ENCODE data around the gene HECTD2. TPM values are rescaled to one million over a fixed set of nuclear protein-coding genes. Genes with fewer than 3 reads are reported as not detected.

Gene HECTD2
- total and polyA plus RNA-seq, 2 of the 8 experiments (the other 6 are each of a cell fraction or from before 2014, with no cell fraction given) = 5.7 to 11.9 TPM

GRCh38 chr10:91493313-91493712, 83.2 kb downstream of the HECTD2 start:
- H4K91ac ChIP-seq (replicated peaks; ENCODE audit: insufficient read length, low read length) = no peak overlapping the region
- H2BK120ac ChIP-seq (replicated peaks; ENCODE audit: low read depth, low read length) = no peak overlapping the region
- H3K23me2 ChIP-seq (ENCODE audit: low read depth, low read length) = no peaks in the 10 kb centered on the region
- ChIA-PET POLR2A (ENCODE audit: partially characterized antibody) (no interaction called here), CTCF (ENCODE audit: partially characterized antibody) (interaction anchor here (0.7 to 6.1 kb wide), 9 partner anchors 16 to 393 kb away, joined by 3 to 51 read pairs (median 4); partner anchors contain the start of gene PPP1R3C)
- H3K14ac ChIP-seq (ENCODE audit: insufficient read length) = no peak overlapping the region
- H3K18ac ChIP-seq (ENCODE audit: extremely low read depth, low read length) = no peak overlapping the region
- no peak overlapping the region for H2BK12ac ChIP-seq (ENCODE audit: low read depth, low read length)
- no peak overlapping the region for H2BK15ac ChIP-seq (ENCODE audit: low read length)
- H2BK5ac ChIP-seq (ENCODE audit: low read depth, low read length) = no peak overlapping the region
- no peaks in the 10 kb centered on the region for H4K20me1 ChIP-seq (replicated peaks in 1 of 2; ENCODE audit: control insufficient read depth in 1 of 2, insufficient read depth in 2 of 2, low read length in 2 of 2)
- 81% methylated on average over 2 of the region's 2 CpGs; no CpG with 5 or more reads in 1 of the 2 experiments for WGBS, 2 experiments (ENCODE audit: extremely low coverage in 1 of 2, insufficient coverage in 1 of 2, insufficient read length in 1 of 2, insufficient replicate concordance in 2 of 2, low coverage in 1 of 2, low lambda C conversion rate in 2 of 2, missing lambda C conversion rate in 1 of 2)
- no peak overlapping the region for H3K27ac ChIP-seq (ENCODE audit: low read depth, low read length)
- H2AK5ac ChIP-seq (ENCODE audit: low read depth, low read length) = no peak overlapping the region
- no peaks in the 10 kb centered on the region for H3K9me3 ChIP-seq (ENCODE audit: insufficient read depth in 2 of 2, low read depth in 1 of 2, low read length in 1 of 2)
- H3K56ac ChIP-seq (replicated peaks; ENCODE audit: insufficient read length, low read depth, low read length) = no peak overlapping the region
- no peaks in the 10 kb centered on the region for H3K79me2 ChIP-seq (ENCODE audit: control insufficient read depth in 1 of 2, insufficient read depth in 2 of 2, low read length in 2 of 2)
- no peak overlapping the region for H3K4me3 ChIP-seq (ENCODE audit: extremely low read depth in 1 of 4, insufficient read depth in 2 of 4, low read depth in 3 of 4, low read length in 4 of 4)
- FAIRE-seq (no peak), DNase-seq (ENCODE audit: low read depth in 1 of 2, low spot score in 2 of 2) (no peak)
- no peak overlapping the region for H4K8ac ChIP-seq (ENCODE audit: extremely low read depth, insufficient read depth, low read length)
- H3K4ac ChIP-seq (replicated peaks; ENCODE audit: insufficient read length, low read depth, low read length) = no peak overlapping the region
- no peak overlapping the region for H3K9ac ChIP-seq (replicated peaks in 1 of 4; ENCODE audit: extremely low read depth in 1 of 4, low read depth in 3 of 4, low read length in 3 of 4)
- no peak overlapping the region for H3K4me2 ChIP-seq (ENCODE audit: insufficient read depth in 1 of 2, low read depth in 2 of 2, low read length in 2 of 2)
- no peak overlapping the region for H4K5ac ChIP-seq (ENCODE audit: insufficient read length, low read depth, low read length)
- H3K36me3 ChIP-seq (ENCODE audit: control insufficient read depth in 2 of 4, insufficient read depth in 4 of 4, low read length in 3 of 4) = no peaks in the 10 kb centered on the region
- H3K27me3 ChIP-seq (replicated peaks in 1 of 4; ENCODE audit: control insufficient read depth in 3 of 4, extremely low read depth in 1 of 4, insufficient read depth in 3 of 4, low read length in 3 of 4) = no peaks in the 10 kb centered on the region
- no peak overlapping the region for H2BK20ac ChIP-seq (ENCODE audit: low read length)
- no peaks in the 10 kb centered on the region for H3K79me1 ChIP-seq (ENCODE audit: low read depth, low read length)
- no peak overlapping the region for H3K23ac ChIP-seq (ENCODE audit: insufficient read length)
- TF ChIP-seq CHD1 (IDR thresholded peaks at IDR 0.05; ENCODE audit: low read depth, low read length) = no peak
- no peak for TF ChIP-seq RXRA (IDR thresholded peaks at IDR 0.05; ENCODE audit: insufficient read depth, low read depth, low read length)
- TF ChIP-seq EGR1 (IDR thresholded peaks at IDR 0.05; ENCODE audit: borderline replicate concordance, low read depth, low read length) = no peak
- peak in 1 of 2 experiments; percentile 28; a peak in 3 of 4 replicates for TF ChIP-seq RAD21 (IDR thresholded peaks at IDR 0.05 in 1 of 2, conservative IDR thresholded peaks at IDR 0.05 in 1 of 2; ENCODE audit: low read depth in 2 of 2, low read length in 2 of 2)
- no peak for TF ChIP-seq CBX5 (IDR thresholded peaks at IDR 0.05; ENCODE audit: low read depth, low read length)
- no peak for TF ChIP-seq MAFK (IDR thresholded peaks at IDR 0.05; ENCODE audit: low read depth, low read length)
- peak in 1 of 3 experiments; percentile 3; a peak in 1 of 4 replicates for TF ChIP-seq CTCF (IDR thresholded peaks at IDR 0.05; ENCODE audit: control extremely low read depth in 1 of 3, insufficient read depth in 1 of 3, low read depth in 1 of 3, low read length in 3 of 3)
- peak; percentile 57; the same call in 1 of the 2 replicates for TF ChIP-seq SP1 (IDR thresholded peaks at IDR 0.05; ENCODE audit: low read depth, low read length)
- no peaks in the 10 kb centered on the region for H3K4me1 ChIP-seq (replicated peaks in 1 of 4; ENCODE audit: control insufficient read depth in 3 of 4, insufficient read depth in 4 of 4, low read length in 3 of 4)
- H2AFZ ChIP-seq (ENCODE audit: low read length) = no peak overlapping the region

Data from H1 (cell line).